Mononuclear cell (primary cell): Measurements from ENCODE around the gene HOXA10. TPM values are rescaled to one million over a fixed set of nuclear protein-coding genes. Genes with fewer than 3 reads are reported as not detected.

Experiments
- H3K27me3 ChIP-seq: 2 replicates; pipeline ENCODE4 v1.6.0; 2011; ENCODE audit warnings: low read length, control low read depth; ENCODE audit not compliant: insufficient read depth
- H3K4me1 ChIP-seq: 2 replicates; pipeline ENCODE4 v1.5.1; 2011; ENCODE audit warnings: mild to moderate bottlenecking, low read length, control low read depth; ENCODE audit not compliant: insufficient read depth
- H3K4me3 ChIP-seq: 2 replicates; pipeline ENCODE4 v1.5.1; 2011; ENCODE audit warnings: mild to moderate bottlenecking, low read length, moderate library complexity
- H3K9me3 ChIP-seq: 2 replicates; pipeline ENCODE4 v1.5.1; 2011; ENCODE audit warnings: low read depth, mild to moderate bottlenecking, control low read depth, low read length
- total RNA-seq: library from RNA; depleted of rRNA; stranded (reverse); fragments of >200 nt; gene quantifications from one replicate; pipeline ENCODE4 v1.2.3, GENCODE V29; 2012

HOXA10 gene
- total RNA-seq, 1 donor: 0.63 TPM

- Histone ChIP-seq H3K4me3 (no peak overlapping the region), H3K9me3 (no peaks in the 10 kb centered on the region), H3K4me1 (peaks cover 69% of the 10 kb centered on the region), H3K27me3 (peaks cover 96% of the 10 kb centered on the region)
These were observed 14.5 kb upstream of the HOXA10 start for GRCh38 chr7:27188386-27189294.

DNA sequence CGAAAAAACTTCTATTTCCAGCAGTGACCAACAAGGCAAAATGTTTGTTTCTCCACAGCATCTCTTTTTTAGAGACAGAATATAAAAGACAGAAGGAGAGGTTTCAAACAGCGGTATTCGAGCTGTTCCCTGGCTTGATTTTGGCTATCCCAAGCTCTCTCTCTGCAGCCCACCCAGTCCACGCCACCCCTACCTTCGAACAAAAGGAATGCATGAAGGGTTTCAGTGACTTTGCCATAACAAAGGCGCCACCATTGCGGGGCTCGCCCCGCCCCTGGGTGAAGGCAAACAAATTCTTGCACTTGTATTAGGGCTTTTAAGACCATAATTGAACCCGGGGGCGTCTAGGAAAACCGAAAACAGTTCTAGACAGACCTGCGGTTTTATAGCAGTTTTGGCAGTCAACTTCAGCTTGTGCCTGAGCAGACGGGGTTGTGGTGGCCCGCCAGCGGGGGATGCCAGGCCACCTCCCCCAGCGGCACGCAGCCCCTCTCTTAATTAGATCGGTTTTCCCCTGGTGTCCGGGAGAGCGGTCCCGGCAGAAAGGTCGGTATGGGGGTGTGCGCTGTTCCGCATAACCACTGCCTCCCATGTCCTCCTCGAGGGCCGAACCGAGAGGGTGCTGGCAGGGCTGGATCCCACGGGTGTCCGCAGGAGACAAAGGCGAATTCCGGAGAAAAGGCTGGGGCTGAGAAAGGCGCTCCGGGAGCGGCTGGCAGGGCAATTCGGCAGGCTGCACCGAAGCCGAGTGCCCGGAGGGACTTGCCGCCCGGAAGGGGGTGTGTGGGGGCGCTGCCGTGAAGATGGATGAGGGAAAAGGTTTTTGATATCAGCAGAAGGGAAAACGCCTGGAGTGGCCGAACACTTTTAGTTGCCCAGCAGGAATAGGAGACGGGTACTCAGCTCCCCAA, 13.6 kb upstream of the HOXA10 start:
- Histone ChIP-seq H3K4me3 (no peak overlapping the region), H3K4me1 (peaks cover 66% of the 10 kb centered on the region), H3K9me3 (no peaks in the 10 kb centered on the region), H3K27me3 (peaks cover 96% of the 10 kb centered on the region)

DNA sequence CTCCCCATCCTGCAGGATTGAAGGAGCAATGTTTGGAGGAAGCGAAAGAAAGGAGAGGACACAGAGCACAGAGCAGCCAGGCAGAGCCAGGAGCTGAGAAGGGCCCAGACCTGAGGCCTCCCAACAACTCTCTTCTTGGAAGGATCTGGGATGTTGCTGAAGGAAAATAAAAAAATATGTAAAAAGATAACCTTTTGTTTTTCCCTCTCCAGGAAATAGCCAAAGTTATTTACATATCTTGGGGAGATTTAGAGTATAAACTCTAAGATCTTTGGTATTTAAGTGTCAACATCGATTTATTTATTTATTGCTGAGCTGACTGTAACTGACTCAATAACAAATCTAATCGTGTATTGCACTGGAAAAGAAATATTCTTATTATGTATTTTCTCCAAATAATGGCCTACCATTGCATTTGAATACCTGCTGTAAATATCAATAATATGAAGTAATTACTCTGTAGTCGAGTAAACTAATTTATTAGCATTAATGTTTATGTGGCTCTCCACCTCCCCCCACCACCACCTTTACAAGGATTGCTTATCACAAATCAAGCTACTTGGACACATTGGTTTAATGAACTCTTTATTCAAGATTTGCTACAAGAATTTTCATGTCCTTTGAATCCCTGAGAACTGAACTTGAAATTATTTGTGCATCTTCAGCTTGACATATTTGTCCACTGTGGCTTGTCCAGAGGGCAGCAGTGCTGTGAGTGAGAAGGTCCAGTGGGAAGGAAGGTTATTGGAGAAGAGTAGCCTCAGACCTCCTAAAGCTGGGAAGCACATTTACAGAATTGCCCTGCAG, 12.8 kb upstream of the HOXA10 start:
- Histone ChIP-seq H3K4me3 (no peak overlapping the region), H3K27me3 (peaks cover 98% of the 10 kb centered on the region), H3K4me1 (peaks cover 57% of the 10 kb centered on the region), H3K9me3 (no peaks in the 10 kb centered on the region)

GRCh38 chr7:27185854-27186667, 11.9 kb upstream of the HOXA10 start:
- H3K4me1 ChIP-seq: peaks cover 57% of the 10 kb centered on the region
- H3K9me3 ChIP-seq: no peaks in the 10 kb centered on the region
- H3K27me3 ChIP-seq: peaks cover 98% of the 10 kb centered on the region
- no peak overlapping the region for H3K4me3 ChIP-seq

DNA sequence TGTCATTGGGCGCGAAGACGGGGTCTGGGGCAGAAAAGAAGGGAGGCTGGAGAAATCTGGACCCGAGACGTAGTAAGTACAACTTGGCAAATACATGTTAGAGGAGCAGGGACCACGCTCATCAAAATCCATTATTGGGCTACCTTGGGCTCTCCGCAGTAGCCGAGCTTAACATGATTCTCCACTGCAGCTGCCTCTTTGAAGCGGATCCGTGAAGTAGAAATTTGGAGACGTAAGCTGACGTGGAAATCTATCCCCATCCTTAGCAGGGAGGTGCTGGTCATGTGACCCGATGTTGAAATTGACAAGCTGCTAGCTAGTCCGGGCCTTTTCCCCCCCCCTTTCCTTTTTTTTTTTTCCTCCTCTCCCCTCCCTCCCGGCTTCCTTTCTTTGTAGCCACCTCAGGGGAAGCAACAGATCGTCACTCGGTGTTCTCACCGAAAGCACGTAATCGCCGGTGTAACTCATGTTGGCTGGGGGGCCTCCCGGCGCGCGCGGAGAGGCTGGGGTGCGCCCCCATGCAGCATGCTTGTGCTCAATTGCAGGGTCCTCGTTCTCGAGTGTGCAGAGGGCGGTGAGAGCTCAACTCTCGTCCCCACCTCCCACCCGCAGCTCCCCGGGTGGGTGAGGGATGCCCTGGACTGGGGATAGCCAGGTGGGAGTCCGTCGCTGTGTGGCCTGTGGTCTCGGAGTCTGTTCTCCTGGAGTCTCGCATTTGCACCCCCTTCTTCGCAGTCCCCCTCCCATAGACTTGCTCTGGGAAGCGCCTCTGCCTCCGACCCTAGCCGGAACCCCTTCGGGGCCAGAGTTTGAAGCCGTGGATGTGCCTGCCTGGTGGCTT, 11.1 kb upstream of the HOXA10 start, which contains the start of gene HOXA11:
HOXA11 (minus strand) TSS at position 220 of the 841 bp plus-strand sequence; CDS start at position 132, 88 bp downstream.
- Histone ChIP-seq H3K4me3 (peak within 1 kb of the TSS; percentile 12), H3K4me1 (peaks cover 57% of the 10 kb centered on the region), H3K9me3 (no peaks in the 10 kb centered on the region), H3K27me3 (peaks cover 98% of the 10 kb centered on the region)

- Histone ChIP-seq H3K4me1 (peaks cover 62% of the 10 kb centered on the region), H3K4me3 (peak overlapping the region; percentile 12), H3K27me3 (peaks cover 98% of the 10 kb centered on the region), H3K9me3 (no peaks in the 10 kb centered on the region)
These were observed 10.4 kb upstream of the HOXA10 start for GRCh38 chr7:27184337-27185012.

- peaks cover 57% of the 10 kb centered on the region for H3K4me1 ChIP-seq
- no peaks in the 10 kb centered on the region for H3K9me3 ChIP-seq
- peaks cover 98% of the 10 kb centered on the region for H3K27me3 ChIP-seq
- H3K4me3 ChIP-seq: peak overlapping the region; percentile 12
These were observed 9.7 kb upstream of the HOXA10 start for GRCh38 chr7:27183682-27184336.

DNA sequence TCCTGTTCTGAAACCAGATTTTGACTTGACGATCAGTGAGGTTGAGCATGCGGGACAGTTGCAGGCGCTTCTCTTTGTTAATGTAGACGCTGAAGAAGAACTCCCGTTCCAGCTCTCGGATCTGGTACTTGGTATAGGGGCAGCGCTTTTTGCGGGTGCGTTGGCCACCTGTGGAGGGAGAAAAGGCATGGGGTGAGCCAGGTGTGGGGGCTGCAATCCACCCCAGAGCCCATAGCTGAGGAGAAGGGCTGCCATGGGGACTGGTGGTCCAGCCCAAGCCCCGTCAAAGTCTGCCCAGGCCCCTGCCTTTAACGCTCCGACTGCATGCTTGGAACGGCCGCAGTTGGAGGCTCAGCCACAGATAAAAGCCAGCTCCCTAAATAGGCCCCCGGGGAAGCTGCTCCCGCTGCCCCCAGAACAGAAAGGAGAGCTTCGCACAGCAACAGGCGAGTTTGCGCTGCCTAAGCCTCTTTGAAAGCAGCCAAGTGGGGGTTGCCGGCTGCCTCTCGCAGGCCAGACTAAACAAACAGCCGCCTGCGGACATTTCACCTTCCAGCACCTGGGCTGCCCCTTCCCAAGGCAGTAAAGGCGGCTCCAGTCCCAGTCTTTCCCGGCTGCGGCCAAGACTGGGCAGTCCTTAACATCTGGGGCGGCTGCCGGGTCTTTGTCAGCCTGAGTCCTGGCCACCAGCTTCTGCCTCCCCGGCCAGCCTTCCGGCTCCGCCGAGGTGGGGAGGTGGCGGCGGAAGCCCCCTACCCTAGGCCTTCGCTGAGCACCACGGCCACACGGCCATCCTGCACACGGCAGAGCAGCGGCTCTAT, 9.0 kb upstream of the HOXA10 start:
- peaks cover 98% of the 10 kb centered on the region for H3K27me3 ChIP-seq
- H3K4me1 ChIP-seq: peaks cover 49% of the 10 kb centered on the region

DNA sequence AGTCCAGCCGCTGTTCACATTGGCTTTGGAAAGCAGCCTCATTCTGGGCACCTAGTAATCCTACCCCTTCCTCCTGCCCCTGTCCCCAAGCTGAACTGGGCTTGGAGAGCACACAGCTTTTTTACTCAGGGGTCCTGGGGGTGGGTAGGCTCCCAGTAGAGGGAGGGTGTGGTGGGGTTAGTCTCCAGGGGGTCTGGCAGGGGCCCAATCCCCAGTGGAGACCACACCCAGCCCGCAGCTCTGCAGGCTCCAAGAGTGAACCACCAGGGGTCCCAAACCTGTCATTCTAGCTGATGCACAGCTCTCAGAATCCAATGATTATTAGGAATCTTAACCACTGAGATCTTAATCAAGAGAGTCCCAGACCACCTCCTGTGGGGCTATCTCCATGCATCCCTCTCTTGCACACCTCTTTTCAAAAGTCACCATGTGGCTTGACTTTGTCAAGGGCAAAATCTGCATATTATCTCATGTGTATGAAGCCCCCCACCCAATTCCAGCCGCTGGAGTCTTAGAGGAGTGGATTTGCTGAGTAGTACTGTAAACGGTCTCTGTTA, 8.2 kb upstream of the HOXA10 start:
- Histone ChIP-seq H3K27me3 (peaks cover 93% of the 10 kb centered on the region), H3K4me3 (no peak overlapping the region), H3K9me3 (no peaks in the 10 kb centered on the region), H3K4me1 (peaks cover 42% of the 10 kb centered on the region)

More for the DNA sequence above, 9.0 kb upstream of the HOXA10 start:
- H3K4me3 ChIP-seq: no peak overlapping the region
- H3K9me3 ChIP-seq: no peaks in the 10 kb centered on the region

- H3K27me3 ChIP-seq: peaks cover 93% of the 10 kb centered on the region
- H3K4me1 ChIP-seq: peaks cover 40% of the 10 kb centered on the region
- no peak overlapping the region for H3K4me3 ChIP-seq
- no peaks in the 10 kb centered on the region for H3K9me3 ChIP-seq
These were observed 7.7 kb upstream of the HOXA10 start for GRCh38 chr7:27181795-27182275.
